H1 (cell line): ENCODE measurements around the gene ELFN2. TPM values are rescaled to one million over a fixed set of nuclear protein-coding genes. Genes with fewer than 3 reads are reported as not detected.

Source experiments
- CTCF ChIA-PET: fragments of 300-600 bp; sonication (Branson Sonifier 250); formaldehyde crosslinking; loops from one replicate; lab custom pipeline; 2021; ENCODE audit not compliant: partially characterized antibody; lab: Charles Lee
- POLR2A ChIA-PET: fragments of 300-600 bp; sonication (Branson Sonifier 250); formaldehyde crosslinking; loops from one replicate; lab custom pipeline; 2021; ENCODE audit warnings: inconsistent platforms; ENCODE audit not compliant: partially characterized antibody; lab: Charles Lee
- DNase-seq, 2 experiments: peaks; one replicate each; pipeline versions ENCODE4 v3.0.0 to v3.0.0-alpha.2; 2010 to 2022; ENCODE audit warnings: low spot score in 2 of 2, low read depth in 1 of 2, mixed read lengths in 1 of 2
- FAIRE-seq: peaks from 2 replicates; lab custom pipeline; 2011; peaks lifted over from hg19 to GRCh38; lab: Jason Lieb, UNC
- H2AFZ ChIP-seq: 2 replicates; pipeline ENCODE4 v1.8.1; 2012; ENCODE audit warnings: low read length, inconsistent platforms
- H2AK5ac ChIP-seq: 2 replicates; pipeline ENCODE4 v1.6.1; 2013; ENCODE audit warnings: low read depth, low read length
- H2BK120ac ChIP-seq: replicated peaks from 2 replicates; pipeline ENCODE3; 2013; ENCODE audit warnings: low read depth, low read length, inconsistent platforms
- H2BK12ac ChIP-seq: 2 replicates; pipeline ENCODE4 v1.6.1; 2013; ENCODE audit warnings: low read depth, low read length
- H2BK15ac ChIP-seq: 2 replicates; pipeline ENCODE4 v1.6.1; 2013; ENCODE audit warnings: low read length
- H2BK20ac ChIP-seq: 2 replicates; pipeline ENCODE4 v1.6.1; 2013; ENCODE audit warnings: low read length
- H2BK5ac ChIP-seq: 2 replicates; pipeline ENCODE4 v1.6.1; 2013; ENCODE audit warnings: low read depth, low read length
- H3K14ac ChIP-seq: 2 replicates; pipeline ENCODE4 v1.6.1; 2013; ENCODE audit warnings: inconsistent platforms; ENCODE audit not compliant: insufficient read length
- H3K18ac ChIP-seq: 2 replicates; pipeline ENCODE4 v1.6.1; 2013; ENCODE audit warnings: low read length; ENCODE audit errors: extremely low read depth
- H3K23ac ChIP-seq: 2 replicates; pipeline ENCODE4 v1.6.1; 2013; ENCODE audit warnings: inconsistent platforms; ENCODE audit not compliant: insufficient read length
- H3K23me2 ChIP-seq: 2 replicates; pipeline ENCODE4 v1.6.1; 2013; ENCODE audit warnings: low read depth, low read length
- H3K27ac ChIP-seq: 2 replicates; pipeline ENCODE4 v1.6.1; 2011; ENCODE audit warnings: low read depth, low read length, inconsistent platforms
- H3K27me3 ChIP-seq, 4 experiments: replicated peaks in 1 of 4; 1 replicate in 1 of 4; 2 replicates in 3 of 4; pipeline versions ENCODE4 v1.6.1 to v1.8.1; 2011 to 2013; ENCODE audit warnings: low read length in 3 of 4, mild to moderate bottlenecking in 3 of 4, inconsistent platforms in 2 of 4, mixed read lengths in 2 of 4, moderate library complexity in 1 of 4; ENCODE audit not compliant: control insufficient read depth in 3 of 4, insufficient read depth in 3 of 4; ENCODE audit errors: extremely low read depth in 1 of 4
- H3K36me3 ChIP-seq, 4 experiments: 2 replicates each; pipeline versions ENCODE4 v1.6.1 to v1.8.1; 2011 to 2013; ENCODE audit warnings: mild to moderate bottlenecking in 4 of 4, low read length in 3 of 4, moderate library complexity in 2 of 4, control low read depth in 1 of 4, inconsistent platforms in 1 of 4; ENCODE audit not compliant: insufficient read depth in 4 of 4, control insufficient read depth in 2 of 4
- H3K4ac ChIP-seq: replicated peaks from 2 replicates; pipeline ENCODE3; 2013; ENCODE audit warnings: low read length, low read depth, mixed read lengths, inconsistent platforms; ENCODE audit not compliant: insufficient read length
- H3K4me1 ChIP-seq, 4 experiments: replicated peaks in 1 of 4; 1 replicate in 1 of 4; 2 replicates in 3 of 4; pipeline versions ENCODE4 v1.6.1 to v1.8.1; 2011 to 2013; ENCODE audit warnings: low read length in 3 of 4, inconsistent platforms in 2 of 4, mixed read lengths in 1 of 4; ENCODE audit not compliant: insufficient read depth in 4 of 4, control insufficient read depth in 3 of 4
- H3K4me2 ChIP-seq, 2 experiments: 2 replicates each; pipeline versions ENCODE4 v1.6.1 to v1.8.1; 2011 to 2013; ENCODE audit warnings: low read depth in 2 of 2, low read length in 2 of 2, control low read depth in 1 of 2, inconsistent platforms in 1 of 2, mild to moderate bottlenecking in 1 of 2; ENCODE audit not compliant: insufficient read depth in 1 of 2
- H3K4me3 ChIP-seq, 4 experiments: fragments of 200-600, 300-600 bp in 1 of 4; sonication (generic), shearing (Covaris generic), sonication (Bioruptor Twin) in 1 of 4; 2 replicates each; pipeline versions ENCODE4 v1.5.1 to v1.8.1; 2011 to 2016; ENCODE audit warnings: low read length in 4 of 4, low read depth in 3 of 4, control low read depth in 2 of 4, inconsistent platforms in 2 of 4, mild to moderate bottlenecking in 2 of 4, mixed read lengths in 1 of 4, moderate library complexity in 1 of 4; ENCODE audit not compliant: insufficient read depth in 2 of 4; ENCODE audit errors: extremely low read depth in 1 of 4
- H3K56ac ChIP-seq: replicated peaks from 2 replicates; pipeline ENCODE3; 2013; ENCODE audit warnings: low read depth, mild to moderate bottlenecking, mixed read lengths, low read length, inconsistent platforms; ENCODE audit not compliant: insufficient read length
- H3K79me1 ChIP-seq: 2 replicates; pipeline ENCODE4 v1.6.1; 2013; ENCODE audit warnings: low read depth, low read length, control low read depth
- H3K79me2 ChIP-seq, 2 experiments: 2 replicates each; pipeline versions ENCODE4 v1.6.1 to v1.8.1; 2012 to 2013; ENCODE audit warnings: low read length in 2 of 2, mild to moderate bottlenecking in 2 of 2, inconsistent platforms in 1 of 2; ENCODE audit not compliant: insufficient read depth in 2 of 2, control insufficient read depth in 1 of 2
- H3K9ac ChIP-seq, 4 experiments: replicated peaks in 1 of 4; 1 replicate in 1 of 4; 2 replicates in 3 of 4; pipeline versions ENCODE4 v1.6.1 to v1.8.1; 2011 to 2013; ENCODE audit warnings: low read depth in 3 of 4, low read length in 3 of 4, control low read depth in 2 of 4, mild to moderate bottlenecking in 2 of 4, moderate library complexity in 2 of 4, inconsistent platforms in 1 of 4; ENCODE audit errors: extremely low read depth in 1 of 4
- H3K9me3 ChIP-seq, 2 experiments: 2 replicates each; pipeline versions ENCODE4 v1.6.1 to v1.8.1; 2012 to 2013; ENCODE audit warnings: mild to moderate bottlenecking in 2 of 2, moderate library complexity in 2 of 2, control low read depth in 1 of 2, inconsistent platforms in 1 of 2, low read depth in 1 of 2, low read length in 1 of 2, mixed read lengths in 1 of 2; ENCODE audit not compliant: insufficient read depth in 2 of 2
- H4K20me1 ChIP-seq, 2 experiments: replicated peaks in 1 of 2; 2 replicates each; pipeline versions ENCODE3 to v1.8.1; 2011 to 2013; ENCODE audit warnings: inconsistent platforms in 2 of 2, low read length in 2 of 2, mild to moderate bottlenecking in 1 of 2; ENCODE audit not compliant: insufficient read depth in 2 of 2, control insufficient read depth in 1 of 2
- H4K5ac ChIP-seq: 2 replicates; pipeline ENCODE4 v1.6.1; 2013; ENCODE audit warnings: low read length, low read depth, mixed read lengths, inconsistent platforms; ENCODE audit not compliant: insufficient read length
- H4K8ac ChIP-seq: 2 replicates; pipeline ENCODE4 v1.8.0; 2013; ENCODE audit warnings: mild to moderate bottlenecking, moderate library complexity, low read length, inconsistent platforms; ENCODE audit not compliant: insufficient read depth; ENCODE audit errors: extremely low read depth
- H4K91ac ChIP-seq: replicated peaks from 2 replicates; pipeline ENCODE3; 2013; ENCODE audit warnings: low read length, mixed read lengths, inconsistent platforms; ENCODE audit not compliant: insufficient read length
- CTBP2 ChIP-seq: IDR thresholded peaks from 2 replicates; pipeline ENCODE4 v1.7.0; 2011; ENCODE audit warnings: borderline replicate concordance, mild to moderate bottlenecking, moderate library complexity, mixed read lengths, low read length; ENCODE audit not compliant: insufficient read depth, insufficient read length
- KDM1A ChIP-seq: fragments of 200-600, 300-600 bp; sonication (generic); IDR thresholded peaks from 2 replicates; pipeline ENCODE4 v1.7.1; 2016; ENCODE audit warnings: mild to moderate bottlenecking, low read length, borderline replicate concordance
- WGBS, 2 experiments: shearing (Covaris generic) in 1 of 2; methylation state at CpG; one replicate each; pipeline versions ENCODE4 v1.1.6 to v1.1.7; 2013 to 2015; ENCODE audit warnings: low lambda C conversion rate in 2 of 2, mixed read lengths in 2 of 2, inconsistent platforms in 1 of 2, low coverage in 1 of 2, missing lambda C conversion rate in 1 of 2; ENCODE audit not compliant: insufficient replicate concordance in 2 of 2, insufficient coverage in 1 of 2, insufficient read length in 1 of 2; ENCODE audit errors: extremely low coverage in 1 of 2, missing lambda C conversion rate in 1 of 2; 5-methylcytosine and 5-hydroxymethylcytosine counted together
- polyA plus RNA-seq, 7 experiments: library from polyadenylated mRNA; depleted of rRNA in 3 of 7; stranded (reverse) in 5 of 7; unstranded in 2 of 7; fragments of >200 nt in 5 of 7; fragments of 200-250 nt in 2 of 7; gene quantifications; 1 replicate in 5 of 7; 2 replicates in 1 of 7; 4 replicates in 1 of 7; pipeline versions ENCODE4 v1.2.1 to v1.2.3, GENCODE V29; 2011 to 2013; ENCODE audit warnings: missing spikeins in 2 of 7, mixed read lengths in 2 of 7
- total RNA-seq: library from RNA; stranded (reverse); fragmentation: NEBNext Ultra II Directional; extraction: Animal tissue kit (Norgen Biotek cat#: 25700); gene quantifications from 2 replicates; pipeline ENCODE4 v1.2.1, GENCODE V29; 2021

ELFN2 gene
- total and polyA plus RNA-seq, 2 of the 8 experiments (the other 6 are each of a cell fraction or from before 2014, with no cell fraction given), result 0.63 to 0.88 TPM

DNA sequence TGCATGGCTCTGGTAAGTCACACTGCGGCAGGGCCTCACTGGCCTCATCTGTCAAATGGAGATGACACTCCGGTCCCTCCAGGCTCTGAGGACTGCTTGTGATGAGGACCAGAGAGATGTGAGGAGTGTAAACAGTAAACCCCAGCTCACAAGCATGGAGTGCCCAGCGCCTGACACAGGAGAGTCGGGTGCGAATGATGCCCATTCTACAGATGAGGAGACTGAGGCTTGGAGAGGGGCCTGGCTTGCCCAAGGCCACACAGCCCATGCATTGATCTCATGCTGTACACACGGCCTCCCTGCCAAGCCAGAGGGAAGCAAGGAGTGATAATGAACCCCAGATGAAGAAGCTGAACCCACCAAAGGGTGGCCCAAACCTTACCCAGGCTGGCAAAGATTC is 37.2 kb downstream of the ELFN2 start:
- no peak overlapping the region for H2BK20ac ChIP-seq
- no peaks in the 10 kb centered on the region for H3K23me2 ChIP-seq
- H3K79me2 ChIP-seq, result no peaks in the 10 kb centered on the region
- 95% methylated on average over 6 of the region's 6 CpGs; no CpG with 5 or more reads in 1 of the 2 experiments for WGBS, 2 experiments
- H3K27me3 ChIP-seq, result no peaks in the 10 kb centered on the region; a peak in 1 of 7 replicates
- H3K27ac ChIP-seq, result no peak overlapping the region
- no peak overlapping the region for H3K23ac ChIP-seq
- H4K8ac ChIP-seq, result no peak overlapping the region
- H4K5ac ChIP-seq, result no peak overlapping the region
- H2BK15ac ChIP-seq, result no peak overlapping the region
- no peak overlapping the region for H3K14ac ChIP-seq
- no peaks in the 10 kb centered on the region for H4K20me1 ChIP-seq
- TF ChIP-seq KDM1A (peak; percentile 86; the same call in 1 of the 2 replicates), CTBP2 (no peak)
- H4K91ac ChIP-seq, result no peak overlapping the region
- no peak for DNase-seq
- H3K4ac ChIP-seq, result no peak overlapping the region
- POLR2A ChIA-PET, result interaction anchor here (0.6 to 1.1 kb wide), 2 partner anchors 10 to 323 kb away, joined by 3 read pairs; no protein-coding TSS in a partner anchor
- no peak overlapping the region for H2BK120ac ChIP-seq
- H3K4me2 ChIP-seq, result no peak overlapping the region
- H3K9me3 ChIP-seq, result no peaks in the 10 kb centered on the region
- H2BK5ac ChIP-seq, result no peak overlapping the region
- no peak overlapping the region for H2AK5ac ChIP-seq
- FAIRE-seq, result no peak
- no peak overlapping the region for H3K56ac ChIP-seq
- H3K9ac ChIP-seq, result no peak overlapping the region
- H3K36me3 ChIP-seq, result no peaks in the 10 kb centered on the region
- CTCF ChIA-PET, result interaction anchor here (1.2 to 3.1 kb wide), 6 partner anchors 9 to 130 kb away, joined by 3 to 12 read pairs (median 6); no protein-coding TSS in a partner anchor
- peaks cover 0 to 4% (median 0%) of the 10 kb centered on the region in 4 experiments; a peak in 3 of 7 replicates for H3K4me1 ChIP-seq
- no peak overlapping the region for H3K18ac ChIP-seq
- H3K4me3 ChIP-seq, result no peak overlapping the region
- no peaks in the 10 kb centered on the region for H3K79me1 ChIP-seq
- H2AFZ ChIP-seq, result no peak overlapping the region
- H2BK12ac ChIP-seq, result no peak overlapping the region
